Measurements from ENCODE around the gene MMS19.
A peak's percentile ranks its signal among the peaks of the same experiment; 100 is the strongest.
"Not testable (repeated sequence)": the region's sequence is repeated elsewhere in the genome, so short reads cannot be mapped to it uniquely, and the experiment has no call there.

MMS19 gene

GRCh38 chr10:97506199-97506991 is 8.2 kb upstream of the MMS19 start:
- DNase-seq (ENCODE audit: low read depth, low spot score) = no peak

- DNase-seq (ENCODE audit: low read depth, low spot score) = no peak
These were observed 6.9 kb upstream of the MMS19 start for GRCh38 chr10:97505152-97505551.

- no peak for DNase-seq (ENCODE audit: low read depth, low spot score)
These were observed 5.2 kb upstream of the MMS19 start for GRCh38 chr10:97503406-97503805.

GRCh38 chr10:97502916-97503315 is 4.7 kb upstream of the MMS19 start:
- DNase-seq (ENCODE audit: low read depth, low spot score) = no peak

- no peak for DNase-seq (ENCODE audit: low read depth, low spot score)
These were observed 2.0 kb upstream of the MMS19 start for GRCh38 chr10:97500297-97500575.

GRCh38 chr10:97499561-97500296 is 1.5 kb upstream of the MMS19 start:
- DNase-seq (ENCODE audit: low read depth, low spot score) = no peak

GRCh38 chr10:97498841-97499560 is 779 bp upstream of the MMS19 start, which contains the start of gene UBTD1:
UBTD1 (plus strand) TSS chr10:97498924; CDS start chr10:97499204, 280 bp downstream.
- no peak for DNase-seq (ENCODE audit: low read depth, low spot score)

- peak; percentile 41 for DNase-seq (ENCODE audit: low read depth, low spot score)
These were observed 598 bp downstream of the MMS19 start for GRCh38 chr10:97497572-97498075.

- no peak for DNase-seq (ENCODE audit: low read depth, low spot score)
These were observed 3.2 kb downstream of the MMS19 start for GRCh38 chr10:97494863-97495506.

GRCh38 chr10:97494151-97494550 is 4.1 kb downstream of the MMS19 start:
- no peak for DNase-seq (ENCODE audit: low read depth, low spot score)

- DNase-seq (ENCODE audit: low read depth, low spot score) = no peak
These were observed 7.6 kb downstream of the MMS19 start for GRCh38 chr10:97490592-97490991.

- no peak for DNase-seq (ENCODE audit: low read depth, low spot score)
These were observed 12.5 kb downstream of the MMS19 start for GRCh38 chr10:97485647-97486281.

GRCh38 chr10:97483921-97484320 is 14.3 kb downstream of the MMS19 start:
- no peak for DNase-seq (ENCODE audit: low read depth, low spot score)

GRCh38 chr10:97483506-97483905 is 14.7 kb downstream of the MMS19 start:
- DNase-seq (ENCODE audit: low read depth, low spot score) = no peak

GRCh38 chr10:97482381-97482780 is 15.8 kb downstream of the MMS19 start:
- no peak for DNase-seq (ENCODE audit: low read depth, low spot score)

GRCh38 chr10:97481071-97481470 is 17.2 kb downstream of the MMS19 start:
- DNase-seq (ENCODE audit: low read depth, low spot score) = no peak

- DNase-seq (ENCODE audit: low read depth, low spot score) = no peak
These were observed 18.3 kb downstream of the MMS19 start for GRCh38 chr10:97479939-97480338.

- DNase-seq (ENCODE audit: low read depth, low spot score) = not testable (repeated sequence)
These were observed 18.8 kb downstream of the MMS19 start for GRCh38 chr10:97479410-97479809.

GRCh38 chr10:97475936-97476594 is 22.2 kb downstream of the MMS19 start:
- DNase-seq (ENCODE audit: low read depth, low spot score) = no peak

- DNase-seq (ENCODE audit: low read depth, low spot score) = no peak
These were observed 23.3 kb downstream of the MMS19 start for GRCh38 chr10:97474918-97475317.

GRCh38 chr10:97468781-97469180 is 29.4 kb downstream of the MMS19 start:
- not testable (repeated sequence) for DNase-seq (ENCODE audit: low read depth, low spot score)

Data from activated CD4-positive, CD25-positive, alpha-beta regulatory T cell treated with anti-CD3 and anti-CD28 coated beads, Interleukin-2, amount 50 U/mL, for 16 hours (primary cell).